ENCODE data around the gene PDE7B.

GRCh38 chr6:135811170-135811569 lies 40.3 kb upstream of the PDE7B start:
- TF ChIP-seq POLR2A (IDR thresholded peaks at IDR 0.05; ENCODE audit: low read depth, low read length) (no peak), TAF1 (IDR thresholded peaks at IDR 0.05; ENCODE audit: low read depth, low read length) (no peak)
